Activated naive CD4-positive, alpha-beta T cell treated with anti-CD3 and anti-CD28 coated beads for 36 hours (primary cell): Measurements from ENCODE around the gene TXNDC17. TPM values are rescaled to one million over a fixed set of nuclear protein-coding genes. Genes with fewer than 3 reads are reported as not detected.

ENCODE experiments used
- CTCF ChIA-PET: fragments of 350-600 bp; sonication (Branson Sonifier 250); formaldehyde crosslinking; loops from one replicate; lab custom pipeline; 2021; ENCODE audit warnings: antibody characterized with exemption; lab: Charles Lee
- DNase-seq: peaks from one replicate; pipeline ENCODE4 v3.0.0-alpha.2; 2020
- H3K27ac Mint-ChIP-seq: one replicate; pipeline ENCODE4 v1.8.0; 2021; ENCODE audit warnings: mild to moderate bottlenecking, mixed read lengths
- H3K27me3 Mint-ChIP-seq: one replicate; pipeline ENCODE4 v1.8.0; 2021; ENCODE audit warnings: low read depth, mixed read lengths
- H3K36me3 Mint-ChIP-seq: one replicate; pipeline ENCODE4 v1.8.0; 2021; ENCODE audit warnings: low read depth, mixed read lengths
- H3K4me1 Mint-ChIP-seq: one replicate; pipeline ENCODE4 v1.8.0; 2021; ENCODE audit warnings: low read depth, mixed read lengths
- H3K4me3 Mint-ChIP-seq: one replicate; pipeline ENCODE4 v1.8.0; 2021; ENCODE audit warnings: mild to moderate bottlenecking, moderate library complexity, mixed read lengths
- H3K9me3 Mint-ChIP-seq: one replicate; pipeline ENCODE4 v1.8.0; 2021; ENCODE audit warnings: mixed read lengths
- intact Hi-C: fragments of 100-400 bp; cut with micrococcal nuclease; formaldehyde crosslinking; loops from one replicate; pipeline ENCODE4 v1.15.1; 2023
- total RNA-seq, 2 experiments: library from RNA; stranded (reverse); gene quantifications; one replicate each; pipeline ENCODE4 v1.2.3, GENCODE V29; 2021

Gene TXNDC17
- total RNA-seq, 2 experiments from 2014 or later: 71.4 to 85.8 TPM

GRCh38 chr17:6638046-6638908, 2.6 kb upstream of the TXNDC17 start:
- CTCF ChIA-PET: interaction anchor here (0.5 to 1.2 kb wide), 4 partner anchors 13 to 1199 kb away, joined by 3 to 4 read pairs (median 3); partner anchors contain the start of genes C17orf100, C1QBP and MED31
- H3K9me3 Mint-ChIP-seq: no peaks in the 10 kb centered on the region
- peaks cover 17% of the 10 kb centered on the region for H3K36me3 Mint-ChIP-seq
- no peak for DNase-seq
- H3K27me3 Mint-ChIP-seq: no peaks in the 10 kb centered on the region
- H3K4me3 Mint-ChIP-seq: peak overlapping the region; percentile 81
- intact Hi-C loops: no loop called here
- H3K27ac Mint-ChIP-seq: no peak overlapping the region
- H3K4me1 Mint-ChIP-seq: peaks cover 36% of the 10 kb centered on the region

- Mint-ChIP-seq H3K4me3 (peak overlapping the region; percentile 81), H3K27me3 (no peaks in the 10 kb centered on the region), H3K9me3 (no peaks in the 10 kb centered on the region), H3K36me3 (peaks cover 16% of the 10 kb centered on the region), H3K4me1 (peaks cover 43% of the 10 kb centered on the region), H3K27ac (no peak overlapping the region)
- no peak for DNase-seq
- intact Hi-C loops: no loop called here
- CTCF ChIA-PET: interaction anchor here (1.0 to 1.2 kb wide), 3 partner anchors 9 to 1200 kb away, joined by 3 read pairs; partner anchors contain the start of genes C17orf100, C1QBP and MED31
These were observed 1.8 kb upstream of the TXNDC17 start for GRCh38 chr17:6639014-6639585.

GRCh38 chr17:6639586-6640535, 999 bp upstream of the TXNDC17 start:
- DNase-seq: peak; percentile 38
- Mint-ChIP-seq H3K4me1 (peaks cover 49% of the 10 kb centered on the region), H3K27ac (peak overlapping the region; percentile 97), H3K9me3 (no peaks in the 10 kb centered on the region), H3K36me3 (peaks cover 18% of the 10 kb centered on the region), H3K4me3 (peak overlapping the region; percentile 81), H3K27me3 (no peaks in the 10 kb centered on the region)
- CTCF ChIA-PET: interaction anchor here (1.0 kb wide), 1 partner anchor 9 kb away, joined by 3 read pairs; no protein-coding TSS in a partner anchor
- intact Hi-C loops: loop anchor here (1.0 to 5.0 kb wide), 4 partner anchors 11 to 842 kb away; partner anchors contain the start of genes C17orf100, MED31, POLR2A and SLC35G6

- Mint-ChIP-seq H3K27ac (peak overlapping the region; percentile 97), H3K27me3 (no peaks in the 10 kb centered on the region), H3K4me3 (peak overlapping the region; percentile 81), H3K9me3 (no peaks in the 10 kb centered on the region), H3K36me3 (peaks cover 18% of the 10 kb centered on the region), H3K4me1 (peaks cover 56% of the 10 kb centered on the region)
- intact Hi-C loops: loop anchor here (1.0 to 5.0 kb wide), 4 partner anchors 15 to 1155 kb away; partner anchors contain the start of genes DERL2, MIS12, POLR2A and SLC35G6
- no peak for DNase-seq
- CTCF ChIA-PET: interaction anchor here (0.7 kb wide), 1 partner anchor 123 kb away, joined by 3 read pairs; no protein-coding TSS in a partner anchor
These were observed 495 bp downstream of the TXNDC17 start for GRCh38 chr17:6641247-6641863.

- H3K27ac Mint-ChIP-seq: peak overlapping the region; percentile 97
- H3K9me3 Mint-ChIP-seq: no peaks in the 10 kb centered on the region
- CTCF ChIA-PET: no interaction called here
- DNase-seq: no peak
- H3K4me1 Mint-ChIP-seq: peaks cover 68% of the 10 kb centered on the region
- intact Hi-C loops: loop anchor here (5.0 kb wide), 2 partner anchors 490 to 840 kb away; partner anchors contain the start of genes POLR2A and SLC35G6
- no peaks in the 10 kb centered on the region for H3K27me3 Mint-ChIP-seq
- H3K36me3 Mint-ChIP-seq: peaks cover 15% of the 10 kb centered on the region
- H3K4me3 Mint-ChIP-seq: peak overlapping the region; percentile 60
These were observed 1.7 kb downstream of the TXNDC17 start for GRCh38 chr17:6642592-6642991.

GRCh38 chr17:6643451-6644125, 2.7 kb downstream of the TXNDC17 start:
- intact Hi-C loops: loop anchor here (5.0 kb wide), 2 partner anchors 489 to 839 kb away; partner anchors contain the start of genes POLR2A and SLC35G6
- CTCF ChIA-PET: no interaction called here
- Mint-ChIP-seq H3K4me3 (no peak overlapping the region), H3K36me3 (peaks cover 19% of the 10 kb centered on the region), H3K9me3 (no peaks in the 10 kb centered on the region), H3K27ac (peak overlapping the region; percentile 97), H3K4me1 (peaks cover 67% of the 10 kb centered on the region), H3K27me3 (no peaks in the 10 kb centered on the region)
- DNase-seq: no peak

- H3K4me3 Mint-ChIP-seq: no peak overlapping the region
- peaks cover 69% of the 10 kb centered on the region for H3K4me1 Mint-ChIP-seq
- H3K27me3 Mint-ChIP-seq: no peaks in the 10 kb centered on the region
- H3K36me3 Mint-ChIP-seq: peaks cover 24% of the 10 kb centered on the region
- intact Hi-C loops: no loop called here
- no peak for DNase-seq
- no peaks in the 10 kb centered on the region for H3K9me3 Mint-ChIP-seq
- H3K27ac Mint-ChIP-seq: no peak overlapping the region
- CTCF ChIA-PET: interaction anchor here (1.0 kb wide), 1 partner anchor 9 kb away, joined by 3 read pairs; no protein-coding TSS in a partner anchor
These were observed 7.3 kb downstream of the TXNDC17 start for GRCh38 chr17:6648181-6648580.

- Mint-ChIP-seq H3K4me1 (peaks cover 63% of the 10 kb centered on the region), H3K4me3 (peak within 1 kb of the TSS; percentile 96), H3K27ac (peak within 1 kb of the TSS; percentile 96), H3K27me3 (no peaks in the 10 kb centered on the region), H3K9me3 (no peaks in the 10 kb centered on the region), H3K36me3 (peaks cover 19% of the 10 kb centered on the region)
- intact Hi-C loops: loop anchor here (1.0 to 5.0 kb wide), 5 partner anchors 11 to 1069 kb away; partner anchors contain the start of genes KIAA0753, NLRP1 and XAF1
- CTCF ChIA-PET: interaction anchor here (1.1 kb wide), 1 partner anchor 13 kb away, joined by 3 read pairs; no protein-coding TSS in a partner anchor
- peak; percentile 96 for DNase-seq
These were observed 10.6 kb downstream of the TXNDC17 start, which contains the start of the genes C17orf100 and MED31 for GRCh38 chr17:6651354-6651918. TSS of gene C17orf100 (plus strand) at chr17:6651762. CDS start at chr17:6651914, 152 bp downstream. TSS of gene MED31 (minus strand) at chr17:6651605. CDS start at chr17:6651528, 77 bp downstream.

- peak; percentile 59 for DNase-seq
- intact Hi-C loops: loop anchor here (1.0 to 5.0 kb wide), 5 partner anchors 12 to 1070 kb away; partner anchors contain the start of genes KIAA0753, NLRP1 and XAF1
- Mint-ChIP-seq H3K4me1 (peaks cover 57% of the 10 kb centered on the region), H3K9me3 (no peaks in the 10 kb centered on the region), H3K27ac (peak overlapping the region; percentile 39), H3K4me3 (peak overlapping the region; percentile 96), H3K36me3 (peaks cover 19% of the 10 kb centered on the region), H3K27me3 (no peaks in the 10 kb centered on the region)
- CTCF ChIA-PET: interaction anchor here (1.1 kb wide), 1 partner anchor 13 kb away, joined by 3 read pairs; no protein-coding TSS in a partner anchor
These were observed 11.1 kb downstream of the TXNDC17 start for GRCh38 chr17:6651919-6652452.
